ENCODE measurements around the gene DOK3.

Gene DOK3, protein sequence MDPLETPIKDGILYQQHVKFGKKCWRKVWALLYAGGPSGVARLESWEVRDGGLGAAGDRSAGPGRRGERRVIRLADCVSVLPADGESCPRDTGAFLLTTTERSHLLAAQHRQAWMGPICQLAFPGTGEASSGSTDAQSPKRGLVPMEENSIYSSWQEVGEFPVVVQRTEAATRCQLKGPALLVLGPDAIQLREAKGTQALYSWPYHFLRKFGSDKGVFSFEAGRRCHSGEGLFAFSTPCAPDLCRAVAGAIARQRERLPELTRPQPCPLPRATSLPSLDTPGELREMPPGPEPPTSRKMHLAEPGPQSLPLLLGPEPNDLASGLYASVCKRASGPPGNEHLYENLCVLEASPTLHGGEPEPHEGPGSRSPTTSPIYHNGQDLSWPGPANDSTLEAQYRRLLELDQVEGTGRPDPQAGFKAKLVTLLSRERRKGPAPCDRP

DNA sequence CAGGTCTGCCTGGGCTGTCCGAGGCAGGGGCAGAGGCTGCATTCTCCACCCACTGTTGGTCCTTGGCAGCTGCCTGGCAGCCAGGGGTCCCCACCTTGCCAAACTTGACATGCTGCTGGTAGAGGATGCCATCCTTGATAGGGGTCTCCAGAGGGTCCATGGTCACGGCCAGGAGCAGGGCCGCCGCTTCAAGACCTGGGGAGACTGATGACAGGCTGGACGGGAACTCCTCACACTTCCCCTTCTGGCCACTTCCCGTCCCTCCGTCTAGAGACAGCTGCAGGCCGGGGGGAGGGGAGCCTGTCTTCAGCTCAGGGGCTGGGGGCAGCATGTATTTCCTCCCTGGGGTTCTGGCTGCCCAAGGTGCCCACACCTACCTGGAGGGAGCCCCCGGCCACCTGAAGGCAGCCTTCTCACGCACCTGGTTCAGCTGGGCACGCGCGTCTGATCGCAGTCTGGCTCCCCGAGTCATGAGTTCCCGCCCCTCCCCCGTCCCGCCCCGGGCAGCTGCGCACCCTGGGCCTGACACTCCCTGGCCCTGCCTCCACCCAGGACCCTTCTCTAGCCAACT is at the start of gene DOK3:
DOK3 (minus strand) TSS at position 446 of the 571 bp plus-strand sequence; CDS start at position 160, 286 bp downstream.
- no peak for DNase-seq (ENCODE audit: low read depth in 2 of 2)

- DNase-seq (ENCODE audit: low read depth in 2 of 2) = no peak
Measured at GRCh38 chr5:177557796-177558195, 48.2 kb upstream of the DOK3 start.

GRCh38 chr5:177557041-177557647 is 47.5 kb upstream of the DOK3 start:
- DNase-seq (ENCODE audit: low read depth in 2 of 2) = no peak

DNA sequence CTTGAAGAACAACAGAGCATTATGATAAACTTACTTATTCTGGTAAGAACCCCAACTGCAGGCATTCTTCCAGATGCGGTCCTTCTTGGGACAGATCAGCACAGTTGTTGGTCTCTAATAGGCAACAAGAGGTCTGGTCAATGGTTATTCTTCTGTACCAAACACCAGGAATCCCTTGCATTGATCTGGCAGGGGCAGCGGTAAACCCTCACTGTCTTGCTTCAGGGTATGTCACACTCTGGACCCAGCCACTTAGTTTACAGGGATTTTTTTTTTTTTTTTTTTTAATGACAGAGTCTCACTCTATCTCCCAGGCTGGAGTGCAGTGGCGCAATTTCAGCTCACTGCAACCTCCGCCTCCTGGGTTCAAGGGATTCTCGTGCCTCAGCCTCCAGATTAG is 46.0 kb upstream of the DOK3 start:
- no peak for DNase-seq (ENCODE audit: low read depth in 2 of 2)

GRCh38 chr5:177555228-177555627 is 45.6 kb upstream of the DOK3 start:
- no peak for DNase-seq (ENCODE audit: low read depth in 2 of 2)

GRCh38 chr5:177554474-177555111 is 45.0 kb upstream of the DOK3 start, which contains the start of gene FAM193B:
Gene FAM193B (minus strand): TSS chr5:177554563. CDS start chr5:177554458, 105 bp downstream.
- DNase-seq (ENCODE audit: low read depth in 2 of 2) = peak; percentile 88 to 96

DNA sequence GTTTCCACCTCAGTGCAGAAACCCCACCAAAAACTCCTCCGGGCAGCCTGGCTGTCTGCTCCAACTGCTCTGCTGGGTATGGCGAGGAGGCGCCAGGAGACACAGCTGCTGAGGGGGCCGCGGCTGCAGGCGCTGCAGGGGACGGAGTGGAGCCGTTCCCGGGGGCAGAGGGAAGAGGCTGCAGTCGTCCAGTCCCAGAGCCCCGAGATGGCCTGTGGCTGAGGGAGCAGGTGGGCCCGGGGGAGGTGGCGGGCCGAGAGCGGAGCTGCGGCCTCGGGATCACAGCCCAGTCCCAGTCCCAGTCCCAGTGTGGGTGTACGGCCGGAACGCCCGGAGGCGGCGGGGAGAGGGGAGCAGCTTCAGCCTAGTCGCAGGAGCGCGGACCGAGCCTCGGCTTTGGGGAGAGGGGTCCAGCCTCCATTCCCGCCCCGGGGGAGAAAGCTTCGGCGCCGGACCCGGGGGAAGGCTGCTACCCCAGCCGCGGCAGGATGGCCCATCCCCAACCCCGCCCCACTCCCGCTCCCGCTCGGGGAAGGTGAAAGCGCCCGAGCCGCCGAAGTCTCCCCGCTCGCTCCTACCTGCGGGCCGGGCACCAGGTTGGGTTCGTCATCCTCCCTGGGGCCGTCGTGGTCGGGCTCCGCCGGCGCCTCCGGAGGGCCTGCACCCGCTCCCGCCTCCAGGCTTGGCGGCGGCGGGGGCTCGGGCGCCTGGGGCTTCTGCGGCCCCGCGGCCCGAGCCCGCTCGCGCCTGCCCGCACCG is 44.2 kb upstream of the DOK3 start:
- DNase-seq (ENCODE audit: low read depth in 2 of 2) = peak in 1 of 2 donors; percentile 27

GRCh38 chr5:177552839-177553455 is 43.3 kb upstream of the DOK3 start:
- no peak for DNase-seq (ENCODE audit: low read depth in 2 of 2)

GRCh38 chr5:177550122-177550521 is 40.5 kb upstream of the DOK3 start:
- no peak for DNase-seq (ENCODE audit: low read depth in 2 of 2)

- DNase-seq (ENCODE audit: low read depth in 2 of 2) = no peak
Measured at GRCh38 chr5:177548495-177548894, 38.9 kb upstream of the DOK3 start.

- DNase-seq (ENCODE audit: low read depth in 2 of 2) = no peak
Measured at GRCh38 chr5:177547736-177548135, 38.1 kb upstream of the DOK3 start.

DNA sequence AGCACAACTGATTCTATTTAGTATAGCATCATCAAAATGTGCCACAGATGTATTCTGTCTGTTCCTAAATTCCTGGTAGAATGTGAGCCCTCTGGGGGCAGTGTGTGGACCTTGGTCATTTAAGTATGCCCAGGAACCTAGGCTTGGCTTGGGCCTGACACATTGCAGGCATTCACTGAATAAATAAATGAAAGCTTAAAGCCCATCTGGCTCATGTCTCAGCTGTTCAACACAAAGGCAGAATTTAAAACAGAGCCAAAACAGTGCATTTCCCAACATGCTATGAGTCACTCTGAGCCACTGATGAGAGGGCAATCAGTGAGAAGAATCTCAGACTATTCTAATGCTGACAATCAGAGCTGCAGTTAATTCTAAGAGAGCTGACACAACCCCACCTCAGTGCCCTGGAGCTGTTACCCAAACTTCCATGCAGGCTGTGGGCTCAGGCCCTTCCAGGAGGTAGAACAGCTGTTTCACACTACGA is 36.7 kb upstream of the DOK3 start:
- DNase-seq (ENCODE audit: low read depth in 2 of 2) = no peak

- DNase-seq (ENCODE audit: low read depth in 2 of 2) = no peak
Measured at GRCh38 chr5:177545487-177546257, 36.0 kb upstream of the DOK3 start.

DNA sequence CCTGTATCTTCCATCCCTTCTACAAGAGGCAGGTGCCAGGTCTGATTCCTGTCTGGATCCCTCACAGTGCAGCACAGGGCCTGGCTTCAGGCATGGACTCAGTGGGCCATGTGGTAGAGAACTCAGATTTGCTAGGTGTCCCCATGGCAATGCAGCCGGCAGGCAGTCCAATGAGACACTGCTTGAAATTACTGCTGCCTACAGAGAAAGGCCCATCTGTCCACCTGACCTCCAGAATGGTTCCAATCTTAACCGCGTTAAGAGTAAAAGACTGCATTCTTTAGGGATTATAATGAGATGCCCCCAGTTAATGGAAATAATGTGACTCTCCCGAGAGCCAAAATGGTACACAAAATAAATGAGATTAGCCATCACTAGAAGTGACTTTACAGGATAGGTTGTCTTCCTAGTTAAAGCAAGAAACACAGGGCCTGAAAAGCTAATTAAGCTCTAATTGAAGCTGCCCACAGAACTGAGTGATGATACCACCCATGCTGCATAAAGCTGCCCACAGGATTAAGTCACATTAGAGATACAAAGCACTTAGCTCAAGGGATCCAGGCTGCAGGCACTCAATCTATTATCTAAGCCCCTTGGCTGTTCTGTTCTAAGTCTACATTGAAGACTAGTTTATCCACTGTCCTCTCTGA is 33.3 kb upstream of the DOK3 start:
- no peak for DNase-seq (ENCODE audit: low read depth in 2 of 2)

DNA sequence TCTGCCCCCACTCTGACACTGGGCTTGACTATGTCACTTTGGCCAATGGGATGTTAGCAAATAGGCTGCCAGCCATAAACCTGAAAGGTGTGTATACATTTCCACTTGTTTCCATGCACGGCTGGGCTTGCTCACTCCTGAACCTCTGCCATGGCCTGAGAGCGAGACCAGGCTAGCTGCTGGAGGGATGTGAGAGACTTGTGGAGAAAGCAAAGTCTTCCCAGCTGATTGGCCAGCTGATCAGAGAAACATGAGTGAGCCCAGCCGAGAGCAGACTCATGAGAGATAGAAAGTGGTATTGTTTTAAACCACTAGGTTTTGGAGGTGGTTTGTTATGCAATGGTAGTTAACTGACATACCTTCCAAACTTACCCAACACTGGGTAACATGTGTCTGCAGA is 30.8 kb upstream of the DOK3 start:
- no peak for DNase-seq (ENCODE audit: low read depth in 2 of 2)

GRCh38 chr5:177539411-177539810 is 29.8 kb upstream of the DOK3 start:
- DNase-seq (ENCODE audit: low read depth in 2 of 2) = no peak

DNA sequence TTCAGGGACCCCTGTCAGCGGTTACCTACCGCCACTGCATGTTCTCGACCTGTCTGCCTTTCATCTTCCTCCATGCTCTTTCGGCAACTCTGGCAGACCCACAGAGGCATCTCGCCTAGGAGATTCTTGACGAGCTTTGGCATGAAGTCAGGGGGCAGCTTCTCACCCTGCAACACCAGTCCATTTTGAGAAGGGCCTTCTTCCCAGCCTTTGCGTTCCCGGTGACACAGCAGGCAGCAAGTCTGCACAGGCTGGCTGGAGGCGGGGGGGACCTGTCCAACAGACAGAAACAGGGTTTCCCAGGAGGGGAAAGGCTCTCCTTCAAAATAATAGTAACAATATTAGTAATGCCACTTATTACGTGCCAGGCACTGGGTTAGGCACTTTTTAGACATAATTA is 29.2 kb upstream of the DOK3 start:
- no peak for DNase-seq (ENCODE audit: low read depth in 2 of 2)

DNA sequence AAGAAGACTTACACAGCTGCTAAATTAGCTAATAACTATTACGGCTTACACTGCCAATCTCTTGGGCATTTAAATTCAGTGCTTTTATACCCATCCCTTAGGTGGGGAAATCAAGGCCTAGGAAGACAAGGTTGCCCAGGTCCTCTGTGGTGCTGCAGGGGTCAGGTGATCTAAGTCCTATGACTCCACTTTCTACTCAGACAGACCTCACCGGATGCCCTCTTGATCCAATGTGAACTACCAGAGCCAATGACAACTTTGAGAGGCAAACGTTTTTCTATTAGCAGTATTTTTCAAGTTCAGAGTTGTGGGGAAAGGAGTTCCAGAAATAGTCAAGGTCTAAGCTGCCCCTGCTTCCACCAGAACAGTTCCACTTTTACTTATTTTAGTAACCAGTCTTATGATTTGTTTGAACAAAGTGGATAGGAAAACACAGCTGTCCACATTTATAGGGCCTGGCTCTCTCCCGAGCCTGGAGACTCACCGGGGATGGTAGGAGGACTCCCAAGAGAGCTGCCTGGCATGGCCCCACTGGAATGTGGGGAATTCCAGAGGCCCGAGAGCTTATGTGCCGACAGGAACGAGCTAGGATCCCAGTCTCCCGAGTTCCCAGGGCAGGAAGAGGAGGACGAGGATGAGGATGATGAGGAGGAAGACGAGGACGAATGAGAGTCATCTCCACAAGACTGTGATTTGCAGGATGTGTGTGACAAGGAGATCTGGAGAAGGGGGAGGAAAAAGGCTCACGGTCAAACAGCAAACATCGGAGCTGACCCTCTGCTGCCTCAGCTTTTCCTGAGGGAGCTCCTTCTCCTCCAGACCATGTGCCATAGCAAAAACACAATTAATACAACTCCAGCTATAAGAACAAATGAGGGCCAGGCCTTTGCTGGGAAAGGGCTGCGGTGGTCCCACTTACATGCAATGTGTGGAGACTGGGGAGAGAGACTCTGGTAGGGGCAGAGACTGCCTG is 28.0 kb upstream of the DOK3 start:
- no peak for DNase-seq (ENCODE audit: low read depth in 2 of 2)
